GM21576 (cell line): ENCODE measurements around the gene RSAD1.
"Not testable (repeated sequence)": the region's sequence is repeated elsewhere in the genome, so short reads cannot be mapped to it uniquely, and the experiment has no call there.

Experiments
- ATAC-seq: cut with Tn5 transposase; IDR thresholded peaks from one replicate; pipeline ENCODE4 v1.9.1; 2021; ENCODE audit warnings: mild to moderate bottlenecking, moderate library complexity; ENCODE audit not compliant: unreplicated experiment

RSAD1 gene

GRCh38 chr17:50471009-50471905, 7.4 kb upstream of the RSAD1 start:
- no peak for ATAC-seq

- ATAC-seq = no peak
These were observed 6.4 kb upstream of the RSAD1 start for GRCh38 chr17:50472286-50472685.

- not testable (repeated sequence) for ATAC-seq
These were observed 5.9 kb upstream of the RSAD1 start for GRCh38 chr17:50472761-50473161.

GRCh38 chr17:50473901-50474300, 4.8 kb upstream of the RSAD1 start:
- no peak for ATAC-seq

- ATAC-seq = no peak
These were observed 4.1 kb upstream of the RSAD1 start for GRCh38 chr17:50474523-50474922.

- ATAC-seq = no peak
These were observed 3.3 kb upstream of the RSAD1 start for GRCh38 chr17:50475362-50475761.

- ATAC-seq = not testable (repeated sequence)
These were observed 2.7 kb upstream of the RSAD1 start for GRCh38 chr17:50475775-50476544.

GRCh38 chr17:50476545-50477315, 1.9 kb upstream of the RSAD1 start:
- no peak for ATAC-seq

GRCh38 chr17:50477976-50478375, 684 bp upstream of the RSAD1 start:
- no peak for ATAC-seq

GRCh38 chr17:50479522-50480141, 972 bp downstream of the RSAD1 start:
- peak; percentile 41 for ATAC-seq

GRCh38 chr17:50480142-50480764, 1.6 kb downstream of the RSAD1 start:
- no peak for ATAC-seq

GRCh38 chr17:50480854-50481490, 2.3 kb downstream of the RSAD1 start:
- no peak for ATAC-seq

GRCh38 chr17:50481648-50482047, 3.0 kb downstream of the RSAD1 start:
- no peak for ATAC-seq

GRCh38 chr17:50482110-50482509, 3.5 kb downstream of the RSAD1 start:
- no peak for ATAC-seq

GRCh38 chr17:50482516-50482915, 3.9 kb downstream of the RSAD1 start:
- no peak for ATAC-seq

GRCh38 chr17:50483266-50483665, 4.6 kb downstream of the RSAD1 start:
- no peak for ATAC-seq

GRCh38 chr17:50484386-50485155, 5.9 kb downstream of the RSAD1 start:
- ATAC-seq = no peak

GRCh38 chr17:50487213-50488096, 8.8 kb downstream of the RSAD1 start:
- no peak for ATAC-seq
